ELR (cell line): ENCODE data around the gene CAT.

Experiments
- DNase-seq: peaks from one replicate; pipeline ENCODE4 v3.0.0-alpha.2; 2015; ENCODE audit warnings: low read depth

Gene CAT

DNA sequence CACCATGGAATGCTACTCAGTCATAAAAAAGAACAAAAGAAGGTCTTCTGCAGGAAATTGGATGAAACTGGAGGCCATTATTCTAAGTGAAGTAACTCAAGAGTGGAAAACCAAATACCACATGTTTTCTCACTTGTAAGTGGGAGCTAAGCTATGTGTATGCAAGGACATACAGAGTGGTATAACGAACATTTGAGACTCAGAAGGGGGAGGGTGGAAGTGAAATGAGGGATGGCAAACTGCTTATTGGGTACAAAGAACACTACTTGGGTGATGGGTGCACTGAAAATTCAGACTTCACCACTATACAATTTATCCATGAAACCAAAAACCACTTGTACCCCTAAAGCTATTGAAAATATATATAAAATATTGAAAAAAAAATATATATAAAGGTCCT lies 13.4 kb upstream of the CAT start:
- DNase-seq: no peak

DNA sequence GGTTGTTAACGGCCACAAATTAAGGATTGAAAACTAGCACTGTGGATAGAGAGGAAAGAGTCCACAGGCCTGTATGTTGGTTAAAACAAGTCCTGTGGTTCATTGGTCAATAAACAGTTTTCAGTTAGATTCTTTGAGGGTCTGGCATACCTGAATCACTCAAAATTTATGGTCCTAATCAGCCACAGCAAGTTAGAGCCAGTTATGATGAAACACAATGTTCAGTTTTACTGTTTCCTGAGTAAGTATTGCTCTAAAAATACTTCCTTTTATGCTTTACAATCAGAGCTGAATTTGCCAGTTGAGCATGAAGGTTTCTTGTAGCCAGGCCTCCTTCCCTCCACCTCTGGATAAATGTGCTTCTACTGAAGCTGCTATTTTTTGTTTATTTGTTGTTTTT lies 12.9 kb upstream of the CAT start:
- DNase-seq: peak; percentile 20

DNA sequence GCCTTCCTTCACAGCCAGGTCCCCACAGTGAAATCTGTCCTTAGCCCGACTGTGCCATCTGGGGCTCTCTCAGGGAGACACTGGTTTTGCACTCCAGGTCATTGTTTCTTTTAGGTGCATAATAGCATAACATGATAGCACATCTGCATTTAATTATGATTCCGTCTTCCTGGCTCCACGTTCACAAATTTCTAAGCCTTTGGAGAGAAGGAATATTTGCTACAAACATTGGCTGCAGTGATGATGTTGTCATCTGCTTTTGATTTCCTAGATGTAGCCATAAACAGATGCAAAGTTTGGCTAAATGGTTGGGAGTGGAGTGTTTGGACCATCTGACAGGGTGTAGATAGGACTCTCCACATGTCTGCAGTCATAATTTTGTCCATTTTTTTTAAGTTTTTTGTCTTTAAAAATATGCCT lies 12.0 kb upstream of the CAT start:
- no peak for DNase-seq

DNA sequence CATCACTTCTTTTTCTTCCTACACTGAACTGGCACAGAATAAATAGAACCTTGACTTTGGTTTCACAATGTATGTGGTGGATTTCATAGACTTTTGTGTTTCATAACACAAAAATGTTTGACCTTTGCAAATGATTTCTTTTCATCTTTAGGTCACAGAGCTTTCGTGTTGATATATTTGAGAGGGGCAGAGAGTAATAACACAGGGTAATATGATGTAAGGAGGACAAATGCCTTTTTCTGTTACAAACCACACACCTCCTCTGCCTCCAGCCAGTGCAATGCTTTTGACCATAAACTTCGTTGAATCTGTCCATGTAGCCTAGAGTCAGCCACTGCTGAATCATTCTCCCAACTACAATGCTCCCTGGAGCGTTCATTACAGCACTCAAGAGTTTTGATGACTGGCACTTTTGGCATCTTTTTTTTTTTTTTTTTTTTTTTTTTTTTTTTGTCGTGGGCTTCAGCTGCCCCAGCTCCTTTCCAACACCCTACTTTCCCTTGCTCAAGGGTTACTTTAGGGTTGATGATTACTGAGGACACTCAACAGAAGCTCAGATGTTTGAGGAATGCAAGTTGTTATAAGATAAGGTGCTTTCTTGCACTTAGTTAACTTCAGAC lies 11.4 kb upstream of the CAT start:
- peak; percentile 88 for DNase-seq

DNA sequence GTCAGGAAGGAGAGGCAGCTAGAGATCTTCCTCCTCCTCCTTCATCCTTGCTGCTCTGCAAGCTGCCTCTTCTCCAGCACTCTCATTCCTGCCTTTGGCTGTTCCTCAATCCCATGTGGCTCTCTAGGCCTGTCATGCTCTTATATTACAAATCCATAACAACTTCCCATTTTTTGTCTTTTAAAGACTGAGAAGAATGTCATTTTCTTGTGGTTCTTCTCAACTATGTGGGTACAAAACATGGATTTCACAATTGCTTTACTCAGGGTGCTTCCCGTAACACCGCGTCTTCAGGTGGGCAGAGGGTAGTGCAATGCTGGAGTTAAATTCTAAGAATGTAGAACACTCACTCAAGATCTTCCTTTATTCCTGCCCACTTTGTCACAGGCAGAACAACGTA lies 6.8 kb upstream of the CAT start:
- no peak for DNase-seq

GRCh38 chr11:34432822-34433221 lies 5.9 kb upstream of the CAT start:
- no peak for DNase-seq

DNA sequence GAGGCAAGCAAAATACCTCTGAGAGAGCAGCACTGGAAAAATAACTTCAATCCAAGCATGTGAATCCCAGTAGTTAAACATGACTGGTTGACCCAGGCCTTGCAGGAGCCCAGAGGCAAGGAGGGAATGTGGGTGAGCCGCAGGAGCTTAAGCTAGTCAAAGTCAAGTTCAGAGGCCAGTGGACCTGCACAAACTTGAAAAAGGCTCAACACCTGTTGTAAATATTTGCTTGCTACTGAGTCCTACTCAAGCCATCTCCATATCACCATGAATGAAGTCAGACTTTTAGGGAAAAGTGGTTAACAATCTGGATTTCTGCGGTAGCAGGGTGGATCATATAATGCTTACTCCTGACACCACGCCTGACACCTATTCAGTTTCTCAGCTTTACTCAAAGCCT lies 4.8 kb upstream of the CAT start:
- no peak for DNase-seq

- DNase-seq: no peak
Measured at GRCh38 chr11:34437224-34438125, 1.3 kb upstream of the CAT start.

- DNase-seq: no peak
Measured at GRCh38 chr11:34439610-34440198, 970 bp downstream of the CAT start.

- no peak for DNase-seq
Measured at GRCh38 chr11:34441814-34442213, 3.1 kb downstream of the CAT start.

DNA sequence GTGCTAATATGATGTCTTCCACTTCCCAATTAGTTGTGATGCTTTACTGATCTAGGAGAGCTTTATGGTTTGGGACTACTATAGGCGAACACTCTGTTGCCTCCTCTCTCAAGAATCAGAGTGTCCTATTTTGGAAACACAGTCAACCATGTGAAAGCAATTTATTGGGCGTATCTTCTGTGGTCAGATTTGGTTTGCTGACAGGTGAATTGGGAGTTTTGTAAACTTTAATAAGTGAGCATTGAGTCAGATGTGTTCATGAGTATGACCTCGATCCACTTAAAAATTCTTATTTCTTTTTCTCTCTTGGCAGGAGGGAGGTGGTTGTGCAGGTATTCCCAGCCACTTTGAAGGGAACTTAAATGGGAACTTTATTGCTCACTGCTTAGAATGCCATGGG lies 4.4 kb downstream of the CAT start:
- no peak for DNase-seq

DNA sequence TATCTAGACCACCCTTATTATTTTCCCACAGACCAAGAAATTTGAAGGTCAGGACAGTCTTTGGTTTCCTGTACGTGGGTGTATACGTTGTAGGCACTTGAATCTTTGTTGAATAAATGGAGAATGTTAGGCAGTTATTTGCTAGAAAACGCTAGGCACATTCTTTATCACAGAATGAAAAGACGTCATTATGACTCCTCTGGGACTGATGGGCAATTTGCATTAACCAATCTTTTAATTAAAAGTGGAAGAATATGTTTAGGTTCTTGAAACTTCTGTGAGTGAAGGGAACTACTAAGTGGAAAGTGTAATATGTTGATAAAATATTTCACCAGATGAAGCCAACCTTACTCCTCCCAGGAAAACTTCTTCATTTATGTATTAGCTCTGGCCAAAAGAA lies 5.7 kb downstream of the CAT start:
- no peak for DNase-seq

DNA sequence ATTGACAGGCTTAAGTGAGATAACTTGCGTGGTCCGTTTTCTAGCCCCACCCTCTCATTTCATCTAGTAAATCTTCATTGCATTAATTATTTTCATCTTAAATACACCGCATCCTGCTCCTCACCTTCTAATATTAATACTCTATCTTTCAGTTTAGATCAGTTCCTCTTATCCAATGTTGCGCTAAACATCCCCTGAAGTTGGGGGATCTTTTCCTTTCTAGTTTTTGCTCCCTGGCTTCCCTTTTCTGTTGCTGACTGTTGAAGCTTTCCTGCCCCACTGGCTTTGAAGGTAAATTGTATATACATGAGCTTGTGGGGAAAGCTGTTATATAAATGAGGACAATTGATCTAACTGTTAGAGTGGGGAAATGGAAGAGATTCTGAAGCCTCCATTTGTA lies 7.2 kb downstream of the CAT start:
- no peak for DNase-seq

DNA sequence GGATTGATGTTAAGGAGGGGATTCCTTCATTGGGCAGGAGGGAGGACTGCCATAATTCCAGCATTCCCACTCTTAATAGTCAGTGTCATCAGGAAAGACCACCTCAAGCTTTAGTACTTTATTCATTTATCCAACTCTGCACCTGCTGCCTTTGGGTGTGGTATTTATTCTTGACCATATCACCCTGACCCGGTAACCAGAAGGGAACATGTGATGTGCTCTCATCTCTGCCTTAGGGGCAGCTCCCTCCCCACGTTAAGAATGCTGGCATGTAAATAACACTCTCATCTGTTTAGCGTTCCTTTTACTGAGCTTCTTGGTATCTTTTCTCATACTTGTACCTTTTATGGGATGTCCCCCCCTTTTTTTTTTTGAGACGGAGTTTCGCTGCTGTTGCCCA lies 7.7 kb downstream of the CAT start:
- DNase-seq: no peak

DNA sequence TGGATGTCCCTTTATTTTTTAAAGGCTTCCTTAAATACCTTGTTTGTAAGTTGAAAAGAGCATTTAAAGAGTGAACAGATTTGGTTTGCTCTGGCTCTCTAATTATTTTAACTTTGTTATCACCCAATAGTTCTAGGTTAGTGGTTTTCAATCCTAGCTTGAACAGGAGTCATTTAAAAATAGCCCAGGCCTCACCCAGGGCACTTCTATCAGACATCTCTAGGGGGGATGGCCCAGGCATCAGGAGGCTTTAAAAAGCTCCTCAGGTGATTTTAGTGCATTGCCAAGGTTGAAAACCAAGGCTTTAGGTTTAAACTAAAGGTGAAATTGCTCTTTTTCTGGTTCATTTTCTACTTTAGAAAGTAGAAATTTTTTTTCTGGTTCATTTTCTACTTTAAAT lies 8.3 kb downstream of the CAT start:
- DNase-seq: no peak

- DNase-seq: no peak
Measured at GRCh38 chr11:34448223-34448994, 9.7 kb downstream of the CAT start.

GRCh38 chr11:34449013-34449412 lies 10.3 kb downstream of the CAT start:
- peak; percentile 38 for DNase-seq

GRCh38 chr11:34451053-34451452 lies 12.3 kb downstream of the CAT start:
- DNase-seq: no peak

DNA sequence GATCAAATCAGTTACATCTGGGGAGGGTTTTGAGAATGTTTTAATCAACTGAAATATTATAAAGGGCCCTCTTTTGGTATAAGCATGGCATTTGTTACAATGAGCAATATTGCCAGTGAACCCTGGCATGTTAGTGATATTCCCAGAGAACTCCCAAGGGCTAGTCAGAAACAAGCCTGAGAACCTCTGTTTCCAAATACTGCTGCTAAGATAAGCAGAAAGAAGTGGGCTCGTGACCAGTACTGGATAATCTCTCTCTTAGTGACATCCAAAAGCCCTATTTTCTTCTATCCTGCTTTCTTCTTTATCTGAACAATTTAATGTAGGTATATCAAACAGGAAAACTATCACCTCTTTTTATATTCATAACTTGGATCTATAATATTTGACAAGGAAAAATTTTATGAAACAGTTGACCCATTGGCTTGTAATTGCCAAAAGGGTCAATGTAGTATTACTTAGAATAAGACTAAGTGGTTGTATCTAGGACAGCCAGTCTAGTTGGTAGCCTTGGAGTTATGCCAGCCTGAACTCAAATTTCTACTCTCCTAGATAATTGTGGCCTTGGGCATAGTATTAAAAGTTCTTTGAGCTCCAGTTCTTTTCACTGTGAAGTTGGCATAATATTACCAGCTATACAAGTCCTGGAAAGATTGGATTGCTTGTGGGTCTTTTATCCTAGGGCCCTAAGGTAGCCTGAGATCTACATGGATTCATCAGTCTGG lies 15.7 kb downstream of the CAT start:
- no peak for DNase-seq

GRCh38 chr11:34457607-34458006 lies 18.9 kb downstream of the CAT start:
- no peak for DNase-seq

DNA sequence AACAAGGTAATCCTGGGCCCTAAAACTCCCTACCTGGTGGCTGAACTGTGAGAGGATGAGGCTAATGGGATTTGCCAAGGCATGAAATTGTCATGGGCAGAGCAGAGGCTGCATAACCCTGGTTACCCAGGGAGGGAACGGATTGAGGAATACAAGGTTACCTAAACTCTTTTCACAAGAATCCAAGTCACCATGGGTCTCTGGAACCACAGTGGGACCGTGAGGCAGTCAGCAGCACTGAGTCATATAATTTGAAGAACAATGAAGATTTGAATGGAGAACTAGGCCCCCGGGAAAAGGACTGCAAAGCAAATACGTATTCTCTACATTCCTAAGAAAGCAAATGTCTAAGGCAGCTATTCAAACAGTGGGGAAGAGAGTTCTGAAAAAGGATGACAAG lies 19.8 kb downstream of the CAT start:
- no peak for DNase-seq
